ENCODE data around the gene PSMB4.
A peak's percentile ranks its signal among the peaks of the same experiment; 100 is the strongest.
"Not testable (repeated sequence)": the region's sequence is repeated elsewhere in the genome, so short reads cannot be mapped to it uniquely, and the experiment has no call there.

Gene PSMB4

DNA sequence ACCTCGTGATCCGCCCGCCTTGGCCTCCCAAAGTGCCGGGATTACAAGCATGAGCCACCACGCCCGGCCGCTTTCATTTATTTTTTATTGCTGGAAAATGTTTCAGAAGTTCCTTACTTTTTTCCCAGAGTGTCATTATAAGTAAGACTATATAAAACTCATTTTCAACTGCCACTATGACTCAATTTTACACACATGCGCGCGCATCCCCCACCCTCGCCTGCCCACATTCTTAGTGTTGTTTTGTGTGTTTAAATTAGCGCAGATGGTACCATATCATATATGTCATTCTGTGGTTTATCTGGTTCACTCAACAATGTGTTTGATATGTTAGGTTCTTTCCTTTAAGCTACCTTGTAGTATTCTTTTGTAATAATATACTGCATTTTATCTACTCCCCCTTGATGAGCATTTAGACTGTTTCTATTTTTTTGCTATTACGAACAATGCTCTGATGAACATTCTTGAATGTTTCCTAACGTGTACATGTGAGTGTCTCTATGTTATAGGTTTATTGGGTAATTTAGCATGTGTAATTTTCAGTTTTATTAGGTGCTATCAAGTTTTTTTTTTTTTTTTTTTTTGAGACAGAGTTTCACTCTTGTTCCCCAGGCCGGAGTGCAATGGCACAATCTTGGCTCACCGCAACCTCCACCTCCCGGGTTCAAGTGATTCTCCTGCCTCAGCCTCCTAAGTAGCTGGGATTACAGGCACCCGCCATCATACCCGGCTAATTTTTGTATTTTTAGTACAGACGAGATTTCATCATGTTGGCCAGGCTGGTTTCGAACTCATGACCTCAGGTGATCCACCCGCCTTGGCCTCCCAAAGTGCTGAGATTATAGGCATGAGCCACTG, 8.9 kb upstream of the PSMB4 start:
- not testable (repeated sequence) for DNase-seq

DNA sequence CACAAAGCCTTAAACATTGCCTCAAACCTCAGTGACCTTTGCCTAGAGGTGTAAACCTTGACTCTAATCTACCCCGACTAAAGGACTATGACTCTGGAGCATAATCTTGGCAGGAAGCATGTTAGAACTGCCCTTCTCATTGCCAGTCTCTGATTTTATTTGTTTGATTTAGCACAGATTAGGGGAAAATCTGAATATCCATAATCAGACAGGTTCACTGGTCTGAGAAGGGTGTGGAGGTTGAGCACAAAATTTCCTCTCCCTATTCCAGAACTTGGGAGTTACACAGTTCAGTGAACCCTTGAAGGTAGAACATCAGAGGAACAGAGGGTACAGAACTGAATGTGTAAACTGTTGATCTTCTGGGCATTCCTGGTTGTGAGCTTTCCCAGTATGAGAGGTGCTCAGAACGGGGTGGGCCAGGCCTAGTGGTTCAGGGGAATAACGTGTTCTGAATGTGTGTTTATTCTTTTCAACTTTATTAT, 8.3 kb upstream of the PSMB4 start:
- DNase-seq: no peak

DNA sequence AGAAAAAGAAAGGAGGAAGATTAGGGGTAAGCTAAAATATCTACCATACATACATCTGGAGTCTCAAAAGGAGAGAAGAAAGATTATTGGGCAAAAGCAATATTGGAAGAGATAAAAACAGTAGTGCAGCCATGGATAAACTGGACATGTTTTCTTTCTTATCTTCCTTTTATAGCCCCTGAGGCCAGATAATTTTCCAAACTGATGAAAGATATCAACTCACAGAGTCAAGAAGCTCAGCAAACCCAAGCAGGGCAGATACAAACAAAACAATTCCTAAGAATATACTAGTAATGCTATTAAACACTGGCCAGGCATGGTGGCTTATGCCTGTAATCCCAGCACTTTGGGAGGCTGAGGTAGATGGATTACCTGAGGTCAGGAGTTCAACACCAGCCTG, 5.8 kb upstream of the PSMB4 start:
- DNase-seq: no peak

DNA sequence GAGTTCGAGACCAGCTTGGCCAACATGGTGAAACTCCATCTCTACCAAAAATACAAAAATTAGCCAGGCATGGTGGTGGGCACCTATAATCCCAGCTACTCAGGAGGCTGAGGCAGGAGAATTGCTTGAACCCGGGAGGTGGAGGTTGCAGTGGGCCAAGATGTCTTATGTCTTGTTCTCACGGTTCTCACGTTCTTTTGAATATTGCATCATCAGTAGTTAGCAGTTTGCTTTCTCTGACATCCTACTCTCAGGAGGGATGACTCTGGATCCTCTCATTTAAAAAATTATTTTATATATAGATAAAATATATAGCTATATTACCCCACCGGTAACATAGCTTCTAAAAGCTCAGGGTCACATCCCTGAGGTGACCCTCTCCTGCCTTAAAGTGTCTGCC, 3.1 kb upstream of the PSMB4 start:
- DNase-seq: not testable (repeated sequence)

DNA sequence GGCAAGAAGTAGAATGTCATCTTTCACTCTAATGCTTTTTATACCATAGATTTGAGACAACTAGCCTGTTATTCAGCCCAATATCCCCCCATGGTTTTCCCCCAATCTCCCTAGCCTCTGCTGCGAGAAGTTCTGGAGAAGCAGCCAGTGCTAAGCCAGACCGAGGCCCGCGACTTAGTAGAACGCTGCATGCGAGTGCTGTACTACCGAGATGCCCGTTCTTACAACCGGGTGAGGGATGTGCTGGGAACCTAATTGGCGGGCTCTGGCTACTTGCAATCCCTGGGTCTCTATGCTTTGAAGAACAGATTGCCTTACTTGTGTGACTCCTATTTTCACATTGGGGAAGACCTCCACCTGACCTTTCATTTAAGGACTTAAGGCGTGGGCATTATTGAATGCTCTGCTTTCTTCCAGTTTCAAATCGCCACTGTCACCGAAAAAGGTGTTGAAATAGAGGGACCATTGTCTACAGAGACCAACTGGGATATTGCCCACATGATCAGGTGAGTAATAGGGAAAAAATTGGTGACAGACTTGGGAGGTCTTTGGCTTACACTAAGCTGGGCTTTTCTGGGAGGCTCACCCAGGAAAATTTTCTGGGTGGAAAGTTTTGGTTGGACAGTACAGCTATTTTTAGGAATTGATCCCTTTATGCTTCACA, 1.9 kb downstream of the PSMB4 start:
- no peak for DNase-seq

DNA sequence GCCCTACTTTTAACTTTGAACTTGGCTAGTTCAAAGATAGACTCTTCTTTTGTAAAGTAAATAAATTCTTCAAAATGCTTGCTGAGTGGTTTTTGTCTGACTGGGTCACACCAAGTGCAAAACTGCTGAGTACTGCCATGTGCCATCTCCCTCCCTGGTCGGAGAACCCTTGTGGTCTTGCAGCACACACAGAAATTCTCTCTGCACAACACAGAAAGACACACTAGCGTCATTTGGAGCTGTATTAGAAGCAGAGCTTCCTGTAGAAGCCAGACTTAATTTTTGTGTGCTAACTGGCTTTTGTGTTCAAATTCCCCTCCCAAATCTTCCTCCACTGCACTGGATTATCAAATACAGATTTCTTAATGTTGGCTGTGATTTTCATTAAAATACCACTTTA, 2.5 kb downstream of the PSMB4 start:
- no peak for DNase-seq

DNA sequence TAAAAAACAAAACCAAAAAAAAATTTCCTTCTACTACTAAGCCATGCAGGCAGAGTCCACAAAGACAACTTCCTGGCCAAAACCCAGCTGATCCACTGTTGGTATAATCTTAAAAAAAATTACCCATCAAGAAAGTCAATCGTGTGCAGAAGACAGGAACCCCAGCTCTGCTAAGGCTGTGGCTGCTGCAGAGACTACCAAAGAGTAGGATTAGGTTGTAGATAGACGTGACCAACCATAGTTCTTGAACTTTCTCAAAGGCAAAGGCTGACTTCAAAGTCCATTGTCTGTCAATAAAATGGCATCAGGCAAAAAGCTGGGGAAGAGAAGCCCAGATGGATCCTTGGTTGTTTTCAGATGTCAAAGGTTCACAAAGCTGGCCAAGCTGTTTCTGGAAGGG, 3.4 kb downstream of the PSMB4 start:
- DNase-seq: no peak

DNA sequence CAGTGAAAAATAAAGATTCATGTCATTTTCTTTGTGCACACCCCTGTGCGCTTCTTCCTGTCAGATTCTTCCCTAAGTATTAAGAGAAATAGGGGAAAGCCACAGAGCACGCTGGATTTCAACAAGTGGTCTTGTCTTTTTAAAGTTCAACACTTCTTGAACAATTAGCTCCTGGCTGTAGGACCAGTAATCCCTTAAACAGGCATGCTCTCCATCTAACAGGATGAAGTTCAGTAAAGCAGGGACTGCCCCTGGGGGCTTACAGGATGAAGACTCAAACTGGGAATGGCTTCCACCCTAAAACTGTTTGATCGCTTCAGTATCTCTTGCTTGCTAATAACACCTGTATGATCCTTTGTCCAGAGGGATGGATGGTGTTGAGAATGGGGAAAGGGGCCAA, 4.2 kb downstream of the PSMB4 start:
- DNase-seq: no peak

DNA sequence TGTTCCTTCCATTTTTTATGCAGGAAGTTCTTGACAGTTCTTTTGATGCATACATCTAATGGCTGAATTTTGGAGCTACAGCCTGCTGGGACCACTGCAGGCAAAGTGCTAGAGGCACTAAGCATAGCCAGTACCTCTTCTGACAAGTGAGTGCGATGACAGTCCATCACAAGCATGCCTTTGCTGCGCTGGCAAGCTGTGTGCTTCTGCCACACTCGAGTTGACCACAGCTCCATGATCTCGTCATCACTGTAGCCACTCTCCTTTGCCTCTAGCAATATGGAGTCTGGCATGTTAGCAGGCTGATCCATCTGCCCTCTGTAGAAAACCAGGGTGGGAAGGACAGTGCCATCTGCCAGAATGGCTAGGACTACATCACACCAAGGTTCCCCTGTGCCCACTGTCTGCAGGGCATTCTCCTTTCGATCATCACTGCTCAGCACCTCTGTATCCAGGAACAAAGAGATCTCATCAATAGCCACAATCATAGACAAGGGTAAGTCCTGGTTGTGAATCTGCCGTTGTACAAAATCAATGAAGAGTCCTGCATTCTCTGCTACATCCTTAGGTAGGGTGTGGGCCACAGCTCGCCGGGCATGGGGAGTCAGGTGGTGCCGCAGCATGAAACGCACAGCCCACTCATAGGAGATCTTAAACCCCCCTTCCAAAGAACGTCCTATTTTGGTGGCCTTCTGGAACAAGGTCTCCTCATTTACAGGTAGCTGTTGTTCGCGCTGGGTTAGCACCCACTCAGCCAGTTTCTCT, 6.0 kb downstream of the PSMB4 start:
- no peak for DNase-seq

DNA sequence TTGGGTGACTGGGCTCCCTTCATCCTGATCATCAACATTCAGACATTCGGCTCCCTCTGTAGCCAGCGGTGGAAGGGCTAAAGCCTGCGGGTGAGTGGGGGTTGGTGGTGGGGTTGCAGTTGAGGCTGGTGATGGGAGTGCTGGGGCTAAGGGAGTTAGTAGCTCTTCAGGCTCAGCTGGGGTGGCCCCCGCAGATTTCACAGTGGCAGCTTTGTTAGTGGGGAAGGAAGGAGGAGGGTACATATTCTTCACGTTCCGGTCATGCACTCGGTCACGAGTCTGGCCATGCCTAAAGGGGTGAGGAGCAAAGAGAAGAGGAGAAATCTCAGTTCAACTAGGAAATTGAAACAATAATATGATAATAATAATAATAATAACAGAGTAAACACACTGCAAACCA, 6.8 kb downstream of the PSMB4 start:
- no peak for DNase-seq

DNA sequence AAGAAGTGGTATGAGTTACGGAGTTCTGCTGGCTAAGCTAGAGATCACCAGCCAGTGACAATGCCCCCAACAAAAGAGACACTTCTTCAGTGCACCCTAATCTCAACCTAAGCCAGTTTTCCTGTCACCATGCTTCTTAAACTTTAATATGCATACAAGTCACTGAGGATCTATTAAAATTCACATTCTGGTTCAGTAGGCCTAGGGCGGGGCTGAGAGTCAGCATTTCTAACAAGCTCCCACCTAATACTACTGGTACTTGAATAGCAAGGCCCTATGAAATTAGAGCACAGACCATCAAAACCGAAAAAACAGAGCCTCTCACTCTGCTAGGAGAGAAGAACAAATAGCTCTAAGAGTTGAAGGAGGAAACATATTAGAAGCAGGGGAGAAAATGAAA, 7.9 kb downstream of the PSMB4 start:
- DNase-seq: no peak

DNA sequence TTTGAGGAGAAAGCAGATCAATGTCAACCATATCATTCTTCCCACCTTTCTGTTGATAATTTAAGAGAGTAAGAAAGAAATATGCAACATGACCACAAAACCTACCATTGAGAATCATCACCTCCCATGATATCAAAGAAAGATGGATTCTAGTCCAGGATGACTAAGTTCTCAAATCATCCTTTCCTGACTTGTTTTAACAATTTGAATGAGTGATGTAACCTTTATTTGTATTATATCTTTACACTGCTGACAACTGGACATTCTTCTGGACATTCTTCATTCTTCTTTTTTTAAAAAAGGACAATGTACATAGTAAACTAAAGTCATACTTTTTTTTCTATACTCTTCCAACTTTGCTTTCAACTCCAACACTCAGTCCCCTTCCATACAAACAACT, 9.5 kb downstream of the PSMB4 start:
- no peak for DNase-seq

DNA sequence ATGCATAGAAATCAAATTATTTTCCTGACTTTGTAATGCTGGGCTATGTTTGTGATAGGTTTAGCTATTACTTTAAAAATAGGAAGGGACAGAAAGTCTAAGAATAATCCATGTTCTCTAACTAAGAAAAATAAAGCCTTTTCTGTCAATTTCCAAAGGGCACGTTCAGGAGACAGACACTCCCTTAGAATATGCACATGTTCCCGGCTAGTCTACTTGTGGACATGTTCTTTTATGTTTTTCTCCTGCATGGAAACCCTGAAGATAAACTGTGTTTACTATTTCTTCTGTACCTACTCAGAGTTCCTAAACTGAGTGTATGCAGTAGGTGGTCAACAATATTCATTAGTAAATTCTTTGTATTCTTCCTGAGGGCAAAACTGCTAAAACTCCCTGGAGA, 12.5 kb downstream of the PSMB4 start:
- DNase-seq: no peak

DNA sequence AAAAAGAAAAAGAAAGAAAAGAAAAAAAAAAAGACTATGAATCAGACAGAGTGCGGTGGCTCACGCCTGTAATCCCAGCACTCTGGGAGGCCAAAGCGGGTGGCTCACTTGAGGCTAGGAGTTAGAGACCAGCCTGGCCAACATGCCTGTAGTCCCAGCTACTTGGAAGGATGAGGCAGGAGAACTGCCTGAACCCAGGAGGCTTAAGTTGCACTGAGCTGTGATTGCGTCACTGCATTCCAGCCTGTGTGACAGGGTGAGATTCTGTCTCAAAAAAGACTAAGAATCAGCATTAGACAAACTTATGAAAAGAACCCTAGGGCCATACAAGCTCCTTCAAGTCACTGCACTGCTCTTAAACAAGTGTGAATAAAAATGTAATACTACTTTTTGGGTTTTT, 16.9 kb downstream of the PSMB4 start:
- DNase-seq: no peak

DNA sequence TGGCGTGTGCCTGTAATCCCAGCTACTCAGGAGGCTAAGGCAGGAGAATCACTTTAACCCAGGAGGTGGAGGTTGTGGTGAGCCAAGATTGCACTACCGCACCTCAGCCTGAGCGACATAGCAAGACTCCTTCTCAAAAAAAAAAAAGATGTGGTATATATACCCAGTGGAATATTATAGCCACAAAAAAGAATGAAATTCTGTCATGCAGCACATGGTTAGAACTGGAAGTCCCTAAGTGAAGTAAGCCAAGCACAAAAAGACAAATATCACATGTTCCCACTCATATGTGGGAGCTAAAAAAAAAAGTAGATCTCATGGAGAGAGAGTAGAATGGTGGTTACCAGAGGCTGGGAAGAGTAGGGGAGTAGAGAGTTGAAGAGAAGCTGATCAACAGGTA, 18.7 kb downstream of the PSMB4 start:
- no peak for DNase-seq

DNA sequence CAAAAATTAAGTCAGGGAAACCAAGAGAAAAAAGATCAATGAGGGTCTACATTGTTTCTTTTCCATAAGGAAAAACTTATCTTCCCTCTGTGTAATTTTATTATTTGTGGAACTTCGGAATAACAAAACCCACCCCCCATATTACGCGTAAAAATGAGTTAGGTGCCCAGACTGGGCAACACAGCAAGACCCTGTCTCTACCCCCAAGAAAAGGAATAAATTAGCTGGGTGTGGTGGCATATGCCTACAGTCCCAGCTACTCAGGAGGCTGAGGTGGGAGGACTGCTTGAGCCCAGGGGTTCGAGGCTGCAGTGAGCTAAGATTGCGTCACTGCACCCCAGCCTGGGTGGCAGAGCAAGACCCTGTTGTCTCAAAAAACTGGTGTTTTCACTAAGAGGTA, 20.4 kb downstream of the PSMB4 start:
- no peak for DNase-seq

DNA sequence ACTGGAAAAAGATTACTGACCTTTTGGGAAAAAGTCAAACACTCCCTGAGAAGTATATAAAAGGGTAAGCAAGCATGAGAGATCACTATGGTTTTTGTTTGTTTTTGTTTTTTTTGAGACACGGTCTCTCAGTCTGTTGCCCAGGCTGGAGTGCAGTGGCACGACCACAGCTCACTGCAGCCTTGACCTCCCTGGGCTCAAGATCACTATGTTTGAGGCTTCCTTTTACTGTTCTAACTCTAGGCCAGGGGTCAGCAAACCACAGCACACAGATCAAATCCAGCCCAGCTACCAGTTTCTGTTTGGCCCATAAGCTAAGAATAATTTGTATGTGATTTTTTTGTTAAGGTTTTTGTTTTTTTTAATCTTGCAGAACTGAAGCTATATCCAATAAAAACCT, 25.7 kb downstream of the PSMB4 start:
- DNase-seq: no peak

DNA sequence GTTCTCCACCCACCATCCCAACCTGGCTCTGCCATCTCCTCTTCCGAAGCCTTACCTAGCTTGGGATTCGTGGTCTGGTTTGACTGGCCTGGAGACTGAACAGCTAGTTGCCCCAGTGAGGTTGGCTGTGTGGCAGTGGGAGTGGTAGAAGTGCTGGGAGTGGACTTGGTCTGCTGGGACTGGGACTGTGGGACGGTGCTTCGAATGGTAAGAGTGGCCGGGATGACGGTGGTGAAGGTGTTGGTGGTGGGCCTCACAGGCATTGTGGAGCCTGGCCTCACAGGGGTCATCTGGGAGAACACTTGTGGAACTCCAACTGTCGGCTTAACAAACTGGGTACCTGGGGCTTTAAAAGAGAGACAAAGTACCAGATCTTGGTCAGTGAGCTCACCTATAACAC, 28.7 kb downstream of the PSMB4 start:
- DNase-seq: no peak

DNA sequence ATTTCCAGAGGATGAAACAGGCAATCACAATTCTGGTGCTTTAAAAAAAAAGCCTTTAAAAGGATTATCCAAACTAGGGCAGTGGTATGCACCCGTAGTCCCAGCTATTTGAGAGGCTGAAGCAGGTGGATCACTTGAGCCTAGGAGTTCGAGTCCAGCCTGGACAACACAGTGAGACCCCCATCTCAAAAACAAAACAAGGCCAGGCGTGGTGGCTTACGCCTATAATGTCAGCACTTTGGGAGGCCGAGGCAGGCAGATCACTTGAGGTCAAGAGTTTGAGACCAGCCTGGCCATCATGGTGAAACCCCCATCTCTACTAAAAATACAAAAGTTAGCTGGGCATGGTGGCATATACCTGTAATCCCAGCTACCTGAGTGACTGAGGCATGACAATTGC, 34.5 kb downstream of the PSMB4 start:
- not testable (repeated sequence) for DNase-seq

DNA sequence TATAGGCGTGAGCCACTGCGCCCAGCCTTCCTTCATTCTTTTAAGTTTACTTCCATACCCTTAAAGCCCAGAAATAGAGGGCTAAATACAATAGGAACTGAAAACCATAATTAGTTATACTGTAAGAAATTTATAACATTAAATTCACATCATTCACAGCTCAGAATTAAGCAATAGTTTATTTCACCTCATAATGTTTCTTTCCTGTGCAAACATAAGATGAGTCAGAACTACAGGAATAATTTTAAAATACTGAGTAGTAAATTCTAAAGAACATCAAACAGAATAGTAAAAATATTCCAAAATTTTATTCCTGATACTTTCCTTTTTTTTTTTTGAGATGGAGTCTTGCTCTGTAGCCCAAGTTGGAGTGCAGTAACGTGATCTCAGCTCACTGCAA, 35.8 kb downstream of the PSMB4 start:
- no peak for DNase-seq

DNA sequence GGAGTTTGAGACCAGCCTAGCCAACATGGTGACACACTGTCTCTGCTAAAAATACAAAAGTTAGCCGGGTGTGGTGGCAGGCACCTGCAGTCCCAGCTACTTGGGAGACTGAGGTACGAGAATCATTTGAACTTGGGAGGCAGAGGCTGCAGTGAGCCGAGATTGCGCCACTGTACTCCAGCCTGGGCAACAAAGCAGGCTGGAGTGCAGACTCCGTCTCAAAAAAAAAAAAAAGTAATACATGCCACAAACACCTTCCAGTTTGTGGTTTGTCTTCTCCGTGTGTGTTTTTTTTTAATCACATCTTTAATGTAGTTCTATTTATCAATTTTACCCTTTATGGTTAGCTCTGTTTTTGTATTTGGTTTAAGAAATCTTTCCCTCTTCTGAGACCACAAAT, 37.6 kb downstream of the PSMB4 start:
- DNase-seq: no peak

DNA sequence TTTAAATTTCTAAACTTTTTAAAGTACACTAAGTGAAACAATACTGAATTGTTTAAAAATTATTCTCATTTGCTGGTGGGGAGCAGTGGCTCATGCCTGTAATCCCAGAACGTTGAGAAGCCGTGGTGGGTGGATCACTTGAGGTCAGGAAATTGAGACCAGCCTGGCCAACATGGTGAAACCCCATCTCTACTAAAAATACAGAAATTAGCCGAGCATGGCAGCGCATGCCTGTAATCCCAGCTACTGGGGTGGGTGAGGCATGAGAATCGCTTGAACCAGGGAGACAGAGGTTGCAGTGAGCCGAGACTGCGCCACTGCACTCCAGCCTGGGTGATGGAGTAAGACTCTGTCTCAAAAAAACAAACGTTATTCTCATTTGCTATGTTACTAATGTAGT, 38.0 kb downstream of the PSMB4 start:
- not testable (repeated sequence) for DNase-seq

DNA sequence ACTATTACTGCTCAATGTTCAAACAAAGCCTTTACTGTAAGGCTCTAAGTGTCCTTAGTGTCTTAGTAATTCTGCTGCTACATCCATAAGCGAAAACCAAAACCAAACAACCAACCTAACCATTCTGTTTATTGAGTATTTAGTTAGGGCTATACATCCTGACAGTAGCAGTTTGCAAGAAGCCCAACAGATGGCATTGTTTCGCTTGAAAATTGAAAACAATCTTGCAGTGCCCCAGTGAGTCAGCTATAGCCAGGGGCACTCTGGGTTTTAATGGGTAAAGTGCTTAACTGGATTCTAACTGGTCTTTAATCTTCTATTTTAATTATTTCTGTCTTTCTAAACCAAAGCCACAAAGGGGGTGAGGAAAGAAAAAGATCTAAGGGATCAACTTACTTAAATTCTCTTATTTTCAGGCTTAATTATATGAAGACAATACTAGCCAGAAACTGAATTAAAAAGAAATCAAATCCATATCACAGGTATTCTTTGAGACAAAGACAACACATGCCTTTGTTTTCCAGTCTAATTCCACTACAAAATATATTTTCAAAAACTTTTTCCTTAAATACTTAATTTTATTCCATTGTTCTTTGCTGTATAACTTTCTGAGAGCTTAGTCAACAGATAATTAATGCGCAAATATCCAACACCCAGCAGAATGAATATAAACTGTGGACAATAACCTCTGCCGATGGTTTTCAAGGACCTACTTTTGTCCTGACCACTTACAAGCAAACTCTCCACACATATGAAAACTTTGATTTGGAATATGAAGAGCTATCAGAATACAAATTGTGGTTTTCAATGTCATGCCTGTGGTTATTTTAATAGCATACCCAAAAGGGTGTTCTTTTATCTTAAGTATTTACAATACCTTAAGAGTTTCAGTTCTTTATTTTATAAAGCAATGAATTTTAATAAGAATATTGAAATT, 44.7 kb downstream of the PSMB4 start:
- DNase-seq: peak; percentile 18 to 63
